ENCODE data around the gene GULP1. TPM values are rescaled to one million over a fixed set of nuclear protein-coding genes. Genes with fewer than 3 reads are reported as not detected.

Gene GULP1
- total and polyA plus RNA-seq, 2 of the 4 experiments (the other 2 are of a cell fraction) = 24.4 to 40.1 TPM

- peak overlapping the region; percentile 73; the same call in 1 of the 2 replicates for H4K91ac ChIP-seq (ENCODE audit: insufficient read depth, low read depth, low read length)
- peak overlapping the region; percentile 33; the same call in 1 of the 2 replicates for H3K18ac ChIP-seq (ENCODE audit: low read depth, low read length)
- H3K9me1 ChIP-seq (ENCODE audit: insufficient read depth, low read length) = peaks cover 7% of the 10 kb centered on the region
- H3K4me1 ChIP-seq (ENCODE audit: control insufficient read depth, insufficient read depth, low read length) = peaks cover 13% of the 10 kb centered on the region
- no peak for TF ChIP-seq FOS (IDR thresholded peaks at IDR 0.05; ENCODE audit: low read depth, low read length)
- TF ChIP-seq CHD1 (IDR thresholded peaks at IDR 0.05; ENCODE audit: low read depth, low read length) = no peak
- no peak for TF ChIP-seq BHLHE40 (IDR thresholded peaks at IDR 0.05; ENCODE audit: low read depth, low read length)
- TF ChIP-seq NFE2L2 (IDR thresholded peaks at IDR 0.05; ENCODE audit: low read depth, low read length) = no peak
- no peak for TF ChIP-seq USF2 (IDR thresholded peaks at IDR 0.05; ENCODE audit: low read depth, low read length)
- TF ChIP-seq POLR2A (IDR thresholded peaks at IDR 0.05; ENCODE audit: low read depth, low read length) = no peak
- no peak for TF ChIP-seq CTCF (conservative IDR thresholded peaks at IDR 0.05; ENCODE audit: low read depth, low read length)
- peak; percentile 36; the same call in 1 of the 2 replicates for TF ChIP-seq CEBPB (IDR thresholded peaks at IDR 0.05; ENCODE audit: low read depth, low read length)
- peak overlapping the region; percentile 58 for H3K14ac ChIP-seq (replicated peaks; ENCODE audit: low read depth, low read length)
- CTCF ChIA-PET = no interaction called here
- peak overlapping the region; percentile 91 for H3K4me2 ChIP-seq (ENCODE audit: low read depth, low read length)
- peak overlapping the region; percentile 73 for H3K23ac ChIP-seq (ENCODE audit: low read depth, low read length)
- H2BK20ac ChIP-seq (ENCODE audit: low read depth, low read length) = peak overlapping the region; percentile 82
- H3K36me3 ChIP-seq (ENCODE audit: control insufficient read depth, insufficient read depth, low read length) = no peaks in the 10 kb centered on the region
- H2BK120ac ChIP-seq (ENCODE audit: low read depth, low read length) = peak overlapping the region; percentile 84
- peak overlapping the region; percentile 80 for H3K4ac ChIP-seq (ENCODE audit: low read depth, low read length)
- peak overlapping the region; percentile 45 for H2AFZ ChIP-seq (replicated peaks; ENCODE audit: low read length, poor library complexity)
- peak overlapping the region; percentile 78 for H2BK5ac ChIP-seq (ENCODE audit: low read depth, low read length, poor library complexity, severe bottlenecking)
- H4K8ac ChIP-seq (ENCODE audit: low read depth in 2 of 2, low read length in 2 of 2) = peak overlapping the region in 1 of 2 experiments; percentile 50; a peak in 2 of 4 replicates
- intact Hi-C loops (cut with micrococcal nuclease) (no loop called here), dilution Hi-C loops (cut with HindIII; ENCODE audit: low sequenced_read_pairs, unreplicated experiment) (no loop called here), in situ Hi-C loops (cut with MboI; ENCODE audit: low sequenced_read_pairs) (loop anchor here (25.0 kb wide), 1 partner anchor 1109 kb away; no protein-coding TSS in a partner anchor)
- peak overlapping the region; percentile 46; the same call in 1 of the 2 replicates for H2AK5ac ChIP-seq (ENCODE audit: low read depth, low read length)
- peak overlapping the region; percentile 12 for H3K27ac ChIP-seq (ENCODE audit: insufficient read depth, low read length)
- DNase-seq = peak; percentile 71
- peak overlapping the region; percentile 49; the same call in 1 of the 2 replicates for H3K56ac ChIP-seq (ENCODE audit: extremely low read depth, insufficient read depth, low read length)
- peak overlapping the region; percentile 0; the same call in 1 of the 2 replicates for H3K4me3 ChIP-seq (ENCODE audit: insufficient read depth, low read depth, low read length)
- peak; percentile 91 for ATAC-seq (ENCODE audit: low read depth)
- POLR2A ChIA-PET (ENCODE audit: unreplicated experiment) = no interaction called here
- peaks cover 46 to 65% of the 10 kb centered on the region in 2 experiments for H3K79me1 ChIP-seq (ENCODE audit: low read depth in 1 of 2, low read length in 2 of 2)
- no peaks in the 10 kb centered on the region for H4K20me1 ChIP-seq (ENCODE audit: insufficient read depth, low read length)
- no CpG with 5 or more reads among the region's 2 CpGs for WGBS, 2 experiments (ENCODE audit: extremely low coverage in 2 of 2, insufficient read length in 1 of 2)
- no TSS peak for BruUV-seq (replicated peaks)
- H4K5ac ChIP-seq (ENCODE audit: low read depth, low read length) = 0 out of 2 replicates have a peak overlapping the region, but pooled peaks have one; percentile 17
- no peaks in the 10 kb centered on the region for H3K27me3 ChIP-seq (ENCODE audit: control insufficient read depth, insufficient read depth, low read length)
- H3K9me3 ChIP-seq (ENCODE audit: control insufficient read depth, insufficient read depth, low read length) = no peaks in the 10 kb centered on the region
- H2BK15ac ChIP-seq (ENCODE audit: low read depth, low read length) = peak overlapping the region; percentile 46; the same call in 2 of the 3 replicates
- no peak overlapping the region for H2AK9ac ChIP-seq (replicated peaks; ENCODE audit: low read depth, low read length, poor library complexity)
- H3K9ac ChIP-seq (ENCODE audit: low read depth, low read length) = no peak overlapping the region
Measured at GRCh38 chr2:188303363-188304031, 11.8 kb downstream of the GULP1 start.
